Endothelial cell of umbilical vein (primary cell): ENCODE data around the gene CBL. TPM values are rescaled to one million over a fixed set of nuclear protein-coding genes. Genes with fewer than 3 reads are reported as not detected.
"Not testable (repeated sequence)": the region's sequence is repeated elsewhere in the genome, so short reads cannot be mapped to it uniquely, and the experiment has no call there.

Experiments
- BruUV-seq: library from RNA; stranded (reverse); fragments of 400-500 nt; replicated peaks from 2 replicates; lab custom pipeline; 2021; lab: Mats Ljungman, UMichigan
- CTCF ChIA-PET: fragments of 300-600, 350-600 bp; sonication (Branson Sonifier 250); formaldehyde crosslinking; loops from one replicate; lab custom pipeline; 2021; ENCODE audit warnings: antibody characterized with exemption, inconsistent platforms; lab: Charles Lee
- POLR2A ChIA-PET: fragments of 300-600, 350-600 bp; sonication (Branson Sonifier 250); formaldehyde crosslinking; loops from one replicate; lab custom pipeline; 2021; ENCODE audit warnings: antibody characterized with exemption, inconsistent platforms; lab: Charles Lee
- DNase-seq: peaks from one replicate; pipeline ENCODE4 v3.0.0-alpha.2; 2011; ENCODE audit warnings: low read depth, low spot score
- FAIRE-seq: peaks from 2 replicates; lab custom pipeline; 2011; peaks lifted over from hg19 to GRCh38; lab: Jason Lieb, UNC
- H2AFZ ChIP-seq: 2 replicates; pipeline ENCODE4 v1.6.0; 2012; ENCODE audit warnings: low read depth, low read length, control low read depth, inconsistent platforms
- H3K27ac ChIP-seq: 2 replicates; pipeline ENCODE4 v1.5.1; 2011; ENCODE audit warnings: low read depth, mild to moderate bottlenecking, control low read depth, low read length, moderate library complexity; ENCODE audit not compliant: insufficient read depth
- H3K27me3 ChIP-seq, 2 experiments: 2 replicates each; pipeline versions ENCODE4 v1.6.0 to v1.6.1; 2011; ENCODE audit warnings: low read length in 2 of 2, mixed read lengths in 1 of 2; ENCODE audit not compliant: control insufficient read depth in 2 of 2, insufficient read depth in 2 of 2
- H3K36me3 ChIP-seq, 2 experiments: 2 replicates in 1 of 2; 3 replicates in 1 of 2; pipeline ENCODE4 v1.5.1; 2011; ENCODE audit warnings: low read length in 2 of 2, mild to moderate bottlenecking in 1 of 2, moderate library complexity in 1 of 2; ENCODE audit not compliant: control insufficient read depth in 2 of 2, insufficient read depth in 2 of 2; ENCODE audit errors: extremely low read depth in 1 of 2
- H3K4me1 ChIP-seq: 3 replicates; pipeline ENCODE4 v1.5.1; 2011; ENCODE audit warnings: mild to moderate bottlenecking, low read length; ENCODE audit not compliant: control insufficient read depth, insufficient read depth; ENCODE audit errors: extremely low read depth
- H3K4me2 ChIP-seq: 2 replicates; pipeline ENCODE4 v1.6.1; 2011; ENCODE audit warnings: low read length, control low read depth, mixed read lengths; ENCODE audit not compliant: insufficient read depth
- H3K4me3 ChIP-seq, 3 experiments: fragments of 200-600 bp in 1 of 3; sonication (generic), shearing (Covaris generic) in 1 of 3; replicated peaks in 1 of 3; 2 replicates each; pipeline ENCODE4 v1.5.1; 2011 to 2016; ENCODE audit warnings: control low read depth in 3 of 3, low read length in 3 of 3, mild to moderate bottlenecking in 2 of 3, inconsistent platforms in 1 of 3, low read depth in 1 of 3, moderate library complexity in 1 of 3; ENCODE audit not compliant: insufficient read depth in 1 of 3
- H3K79me2 ChIP-seq: 2 replicates; pipeline ENCODE4 v1.6.0; 2012; ENCODE audit warnings: low read length, inconsistent platforms; ENCODE audit not compliant: control insufficient read depth, insufficient read depth
- H3K9ac ChIP-seq: replicated peaks from 2 replicates; pipeline ENCODE3; 2011; ENCODE audit warnings: low read length, control low read depth; ENCODE audit not compliant: insufficient read depth; ENCODE audit errors: extremely low read depth
- H3K9me1 ChIP-seq: replicated peaks from 3 replicates; pipeline ENCODE4 v1.6.0; 2011; ENCODE audit warnings: mild to moderate bottlenecking, low read length; ENCODE audit not compliant: control insufficient read depth, insufficient read depth; ENCODE audit errors: extremely low read depth
- H3K9me3 ChIP-seq: replicated peaks from 2 replicates; pipeline ENCODE4 v1.5.1; 2012; ENCODE audit warnings: low read length, inconsistent platforms; ENCODE audit not compliant: control insufficient read depth, insufficient read depth
- H4K20me1 ChIP-seq: replicated peaks from 2 replicates; pipeline ENCODE3; 2011; ENCODE audit warnings: mild to moderate bottlenecking, low read length; ENCODE audit not compliant: control insufficient read depth, insufficient read depth; ENCODE audit errors: extremely low read depth
- CTCF ChIP-seq, 2 donors: IDR thresholded peaks; 1 replicate in 1 of 2; 2 replicates in 1 of 2; pipeline ENCODE4 v1.5.1; 2011; ENCODE audit warnings: low read length in 2 of 2, mild to moderate bottlenecking in 2 of 2, moderate library complexity in 2 of 2, control low read depth in 1 of 2, inconsistent platforms in 1 of 2, low read depth in 1 of 2; ENCODE audit not compliant: insufficient read depth in 1 of 2; ENCODE audit errors: extremely low read depth in 1 of 2
- EZH2 ChIP-seq: IDR thresholded peaks from 2 replicates; pipeline ENCODE4 v1.6.1; 2012; ENCODE audit warnings: borderline replicate concordance, low read depth, mild to moderate bottlenecking, moderate library complexity, low read length, inconsistent platforms; ENCODE audit not compliant: severe bottlenecking
- FOS ChIP-seq: IDR thresholded peaks from 2 replicates; pipeline ENCODE4 v1.6.1; 2011; ENCODE audit warnings: mild to moderate bottlenecking, low read length, moderate library complexity, borderline replicate concordance; ENCODE audit not compliant: insufficient read depth
- GATA2 ChIP-seq: IDR thresholded peaks from 2 replicates; pipeline ENCODE4 v1.7.0; 2011; ENCODE audit warnings: low read depth, mild to moderate bottlenecking, moderate library complexity, mixed read lengths, low read length; ENCODE audit not compliant: insufficient read length, insufficient read depth
- JUN ChIP-seq: IDR thresholded peaks from 2 replicates; pipeline ENCODE4 v1.6.1; 2011; ENCODE audit warnings: borderline replicate concordance, low read depth; ENCODE audit not compliant: insufficient read length, insufficient read depth
- MYC ChIP-seq: IDR thresholded peaks from one replicate; pipeline ENCODE4 v1.6.1; 2011; ENCODE audit warnings: mild to moderate bottlenecking, low read depth, low read length
- POLR2A ChIP-seq: IDR thresholded peaks from 2 replicates; pipeline ENCODE4 v1.6.1; 2012; ENCODE audit warnings: low read depth, mild to moderate bottlenecking, control low read depth, low read length
- POLR2AphosphoS5 ChIP-seq: IDR thresholded peaks from 2 replicates; pipeline ENCODE4 v1.6.1; 2012; ENCODE audit warnings: low read depth, mild to moderate bottlenecking, control low read depth, low read length, moderate library complexity; ENCODE audit not compliant: insufficient read depth
- dilution Hi-C: fragments of 300-500 bp; cut with MboI; formaldehyde crosslinking; loops from one replicate; pipeline ENCODE4 v1.15.0; 2019; ENCODE audit warnings: low sequenced_read_pairs; ENCODE audit not compliant: extremely low pct_ligation_motif_present
- intact Hi-C: fragments of 100-400 bp; cut with micrococcal nuclease; formaldehyde crosslinking; loops from one replicate; pipeline ENCODE4 v1.10.0; 2022
- polyA plus RNA-seq, 4 experiments: library from polyadenylated mRNA; depleted of rRNA in 3 of 4; stranded (reverse) in 3 of 4; unstranded in 1 of 4; fragments of >200 nt; gene quantifications; 2 replicates each; pipeline versions ENCODE4 v1.2.1 to v1.2.3, GENCODE V29; 2011 to 2012; ENCODE audit warnings: missing spikeins in 1 of 4
- total RNA-seq: library from RNA; stranded (reverse); gene quantifications from 2 replicates; pipeline ENCODE4 v1.2.3, GENCODE V29; 2021
- TF ChIP-seq, protein P1 (sequence below): IDR thresholded peaks from 2 replicates; pipeline ENCODE4 v1.6.1; 2011; ENCODE audit not compliant: insufficient read depth, insufficient read length

CBL gene
- total and polyA plus RNA-seq, 2 donors (not counting 3 experiments of a cell fraction or from before 2014, with no cell fraction given): 15.5 to 41.5 TPM

GRCh38 chr11:119228535-119229287 is 22.6 kb downstream of the CBL start:
- H4K20me1 ChIP-seq, H3K9me1 ChIP-seq, H2AFZ ChIP-seq, POLR2A ChIA-PET, H3K27me3 ChIP-seq, H3K27ac ChIP-seq, H3K36me3 ChIP-seq, H3K9me3 ChIP-seq, H3K4me3 ChIP-seq, FAIRE-seq, dilution Hi-C loops, H3K9ac ChIP-seq, BruUV-seq: not testable (repeated sequence)
- Histone ChIP-seq H3K79me2 (peaks cover 62% of the 10 kb centered on the region), H3K4me2 (peak overlapping the region; percentile 2), H3K4me1 (peaks cover 17% of the 10 kb centered on the region)
- intact Hi-C loops: loop anchor here (1.0 to 5.0 kb wide), 2 partner anchors 21 to 34 kb away; no protein-coding TSS in a partner anchor
- CTCF ChIA-PET: interaction anchor here (0.7 to 1.7 kb wide), 3 partner anchors 23 to 161 kb away, joined by 3 to 5 read pairs (median 4); partner anchors contain the start of genes CBL and VPS11
- peak; percentile 18 for DNase-seq
- TF ChIP-seq GATA2: peak; percentile 30

- no peaks in the 10 kb centered on the region for H3K9me3 ChIP-seq
- intact Hi-C loops: loop anchor here (1.0 to 5.0 kb wide), 2 partner anchors 22 to 33 kb away; no protein-coding TSS in a partner anchor
- no peak for FAIRE-seq
- peaks cover 17% of the 10 kb centered on the region for H3K4me1 ChIP-seq
- H3K27ac ChIP-seq: peak overlapping the region; percentile 57
- H3K36me3 ChIP-seq: peaks cover 1 to 6% of the 10 kb centered on the region in 2 experiments
- H3K9me1 ChIP-seq: no peaks in the 10 kb centered on the region
- no peaks in the 10 kb centered on the region for H4K20me1 ChIP-seq
- TF ChIP-seq JUN (no peak), CTCF (IDR thresholded peaks at IDR 0.05; ENCODE audit: extremely low read depth in 1 of 2, insufficient read depth in 1 of 2, low read depth in 1 of 2, low read length in 2 of 2) (no peak), EZH2 (no peak), POLR2AphosphoS5 (no peak), MYC (no peak), GATA2 (no peak), FOS (no peak), POLR2A (no peak)
- TF ChIP-seq, protein P1, sequence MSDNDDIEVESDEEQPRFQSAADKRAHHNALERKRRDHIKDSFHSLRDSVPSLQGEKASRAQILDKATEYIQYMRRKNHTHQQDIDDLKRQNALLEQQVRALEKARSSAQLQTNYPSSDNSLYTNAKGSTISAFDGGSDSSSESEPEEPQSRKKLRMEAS: no peak
- no peak overlapping the region for H3K4me3 ChIP-seq
- H2AFZ ChIP-seq: no peak overlapping the region
- peak overlapping the region; percentile 34 for H3K4me2 ChIP-seq
- no peak overlapping the region for H3K9ac ChIP-seq
- POLR2A ChIA-PET: no interaction called here
- dilution Hi-C loops: no loop called here
- BruUV-seq: no TSS peak
- CTCF ChIA-PET: interaction anchor here (0.7 to 1.7 kb wide), 5 partner anchors 18 to 162 kb away, joined by 3 to 5 read pairs (median 4); partner anchors contain the start of genes CBL and VPS11
- H3K79me2 ChIP-seq: peaks cover 59% of the 10 kb centered on the region
- peak; percentile 29 for DNase-seq
- no peaks in the 10 kb centered on the region for H3K27me3 ChIP-seq
These were observed 23.1 kb downstream of the CBL start for GRCh38 chr11:119229288-119229672.
